ENCODE measurements around the gene ARPP21. TPM values are rescaled to one million over a fixed set of nuclear protein-coding genes. Genes with fewer than 3 reads are reported as not detected.

The ARPP21 gene
- total RNA-seq, 4 donors from 2014 or later = under 0.01 to 0.33 (median 0.13) TPM; not detected in 1

DNA sequence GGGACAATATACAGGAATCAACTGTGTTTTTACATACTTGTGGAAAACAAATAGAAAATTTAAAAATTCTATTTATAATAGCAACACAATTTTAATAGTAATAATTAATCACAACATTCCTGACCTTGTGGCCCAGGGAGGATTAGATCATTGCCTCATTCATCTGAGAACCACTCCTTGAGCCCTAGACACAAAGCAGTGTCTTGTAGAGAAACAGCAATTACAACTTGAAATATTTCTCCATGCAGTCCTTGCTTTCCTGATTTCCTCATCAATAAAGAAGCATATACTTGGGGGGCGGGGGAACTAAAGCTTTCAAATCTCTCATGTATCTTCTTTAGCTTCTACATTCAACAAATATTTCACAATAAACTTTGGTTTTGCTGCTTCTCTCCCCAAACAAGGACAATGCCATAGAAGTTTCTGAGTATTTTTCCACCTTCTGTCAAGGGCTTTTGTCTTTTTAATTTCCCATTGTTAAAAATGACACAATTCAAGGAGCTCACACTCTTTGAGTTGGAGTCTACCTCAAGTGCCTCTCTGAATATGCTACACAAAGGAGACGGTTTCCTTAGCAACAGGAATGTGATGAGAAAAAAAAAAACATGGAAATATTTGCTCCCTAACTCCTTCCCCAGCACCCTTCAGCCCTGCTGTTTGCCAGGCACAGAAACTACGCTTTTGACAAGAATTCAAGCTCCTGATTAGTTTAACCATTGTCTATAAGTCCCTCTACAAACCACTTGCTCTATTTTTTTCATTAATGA, 118.8 kb downstream of the ARPP21 start:
- no peak for TF ChIP-seq EP300 (IDR thresholded peaks at IDR 0.05)
- no peak for TF ChIP-seq POLR2A (IDR thresholded peaks at IDR 0.05; ENCODE audit: low read depth)
- no peak for TF ChIP-seq POLR2AphosphoS5 (IDR thresholded peaks at IDR 0.05)
- TF ChIP-seq, protein P1, sequence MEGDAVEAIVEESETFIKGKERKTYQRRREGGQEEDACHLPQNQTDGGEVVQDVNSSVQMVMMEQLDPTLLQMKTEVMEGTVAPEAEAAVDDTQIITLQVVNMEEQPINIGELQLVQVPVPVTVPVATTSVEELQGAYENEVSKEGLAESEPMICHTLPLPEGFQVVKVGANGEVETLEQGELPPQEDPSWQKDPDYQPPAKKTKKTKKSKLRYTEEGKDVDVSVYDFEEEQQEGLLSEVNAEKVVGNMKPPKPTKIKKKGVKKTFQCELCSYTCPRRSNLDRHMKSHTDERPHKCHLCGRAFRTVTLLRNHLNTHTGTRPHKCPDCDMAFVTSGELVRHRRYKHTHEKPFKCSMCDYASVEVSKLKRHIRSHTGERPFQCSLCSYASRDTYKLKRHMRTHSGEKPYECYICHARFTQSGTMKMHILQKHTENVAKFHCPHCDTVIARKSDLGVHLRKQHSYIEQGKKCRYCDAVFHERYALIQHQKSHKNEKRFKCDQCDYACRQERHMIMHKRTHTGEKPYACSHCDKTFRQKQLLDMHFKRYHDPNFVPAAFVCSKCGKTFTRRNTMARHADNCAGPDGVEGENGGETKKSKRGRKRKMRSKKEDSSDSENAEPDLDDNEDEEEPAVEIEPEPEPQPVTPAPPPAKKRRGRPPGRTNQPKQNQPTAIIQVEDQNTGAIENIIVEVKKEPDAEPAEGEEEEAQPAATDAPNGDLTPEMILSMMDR (IDR thresholded peaks at IDR 0.05) = no peak
- no peaks in the 10 kb centered on the region for H3K9me3 ChIP-seq
- H3K4me1 ChIP-seq = no peaks in the 10 kb centered on the region
- H3K36me3 ChIP-seq = no peaks in the 10 kb centered on the region
- intact Hi-C loops (cut with DNase I) = no loop called here
- DNase-seq (ENCODE audit: extremely low spot score) = no peak
- H3K4me3 ChIP-seq = no peak overlapping the region
- no peak overlapping the region for H3K27ac ChIP-seq (replicated peaks in 1 of 4)
- H3K27me3 ChIP-seq = peaks cover 0 to 3% (median 0%) of the 10 kb centered on the region in 4 donors
- 68% methylated on average over 3 of the region's 3 CpGs for WGBS

DNA sequence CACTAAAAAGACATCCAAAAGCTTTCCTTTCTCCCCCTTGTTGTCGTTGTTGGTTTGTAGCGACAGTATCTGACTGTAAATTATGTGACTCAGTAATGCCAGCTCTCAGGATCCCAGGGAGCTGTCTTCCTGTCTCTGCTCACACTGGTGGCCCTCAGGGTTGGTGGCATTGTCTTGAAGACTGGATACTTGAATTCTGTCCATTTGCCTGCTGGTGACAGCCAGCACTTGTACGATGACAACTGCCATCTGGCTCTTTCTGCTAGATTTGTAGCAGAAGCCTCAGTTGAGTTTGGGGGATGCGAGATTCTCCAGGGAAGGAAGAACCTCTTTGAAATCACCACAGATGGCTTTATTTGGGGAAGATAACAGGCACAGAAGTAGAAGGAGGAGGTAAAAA, 120.8 kb downstream of the ARPP21 start:
- 51% methylated on average over 4 of the region's 4 CpGs for WGBS
- H3K36me3 ChIP-seq = no peaks in the 10 kb centered on the region
- H3K27me3 ChIP-seq = peaks cover 0 to 3% (median 0%) of the 10 kb centered on the region in 4 donors
- no peak for DNase-seq (ENCODE audit: extremely low spot score)
- no peak overlapping the region for H3K27ac ChIP-seq (replicated peaks in 1 of 4)
- no peak for TF ChIP-seq POLR2A (IDR thresholded peaks at IDR 0.05; ENCODE audit: low read depth)
- TF ChIP-seq POLR2AphosphoS5 (IDR thresholded peaks at IDR 0.05) = no peak
- TF ChIP-seq, protein P1 (IDR thresholded peaks at IDR 0.05) = no peak
- TF ChIP-seq EP300 (IDR thresholded peaks at IDR 0.05) = no peak
- no peak overlapping the region for H3K4me3 ChIP-seq
- no peaks in the 10 kb centered on the region for H3K9me3 ChIP-seq
- no peaks in the 10 kb centered on the region for H3K4me1 ChIP-seq
- intact Hi-C loops (cut with DNase I) = no loop called here

DNA sequence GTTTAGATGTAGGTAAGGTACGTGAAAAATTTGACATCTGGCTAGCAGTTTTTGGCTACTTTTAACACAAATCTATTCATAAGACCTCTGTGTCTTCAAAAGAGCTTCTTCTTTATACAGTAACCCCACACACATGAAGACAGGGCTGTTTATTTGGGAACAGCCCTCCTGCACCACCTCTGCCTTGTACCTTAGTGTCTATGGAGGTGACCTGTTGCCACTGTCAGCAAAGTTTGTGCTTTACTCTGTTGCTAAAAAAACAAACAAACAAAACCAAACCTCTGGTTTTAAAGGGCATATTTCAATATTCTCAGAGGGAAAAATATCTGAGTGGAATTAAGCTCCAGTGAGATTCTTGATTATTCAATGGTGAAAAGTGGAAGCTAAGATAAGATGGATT, 122.0 kb downstream of the ARPP21 start:
- intact Hi-C loops (cut with DNase I) = no loop called here

DNA sequence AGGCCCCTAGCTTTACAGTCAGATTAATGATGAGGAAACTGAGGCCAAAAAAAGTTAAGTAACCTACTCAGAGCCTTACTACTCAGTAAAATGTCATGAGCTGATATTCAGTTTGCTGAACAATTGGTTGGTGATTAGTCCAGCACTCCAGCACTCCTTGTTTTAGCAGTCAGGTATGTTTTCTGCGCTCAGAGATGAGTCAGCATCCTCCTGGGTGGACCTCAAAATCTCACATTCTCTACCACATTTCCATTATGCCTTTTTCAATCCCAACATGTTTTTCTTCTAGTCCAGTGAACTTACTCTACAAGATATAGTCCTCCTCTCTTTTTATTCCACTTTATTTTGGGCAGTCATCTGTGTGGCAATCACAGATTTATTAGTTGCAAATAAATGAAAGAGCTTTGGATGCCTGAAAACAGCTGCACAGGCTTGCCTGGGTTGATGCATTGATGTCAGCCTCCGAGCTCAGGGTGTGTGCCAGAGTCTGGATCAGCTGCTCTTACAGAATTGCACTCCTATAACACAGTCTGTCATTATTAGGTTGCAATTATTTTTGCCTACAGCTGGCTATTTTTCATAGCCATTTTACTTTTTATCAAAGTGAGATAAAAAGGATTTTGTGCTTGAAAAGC, 133.2 kb downstream of the ARPP21 start:
- TF ChIP-seq, protein P1 (IDR thresholded peaks at IDR 0.05) = no peak
- TF ChIP-seq POLR2A (IDR thresholded peaks at IDR 0.05; ENCODE audit: low read depth) (no peak), POLR2AphosphoS5 (IDR thresholded peaks at IDR 0.05) (no peak), EP300 (IDR thresholded peaks at IDR 0.05) (no peak)
- no peaks in the 10 kb centered on the region for H3K4me1 ChIP-seq
- no peak overlapping the region for H3K27ac ChIP-seq (replicated peaks in 1 of 4)
- H3K9me3 ChIP-seq = no peaks in the 10 kb centered on the region
- H3K27me3 ChIP-seq = no peaks in the 10 kb centered on the region
- WGBS = 81% methylated on average over 2 of the region's 2 CpGs
- DNase-seq (ENCODE audit: extremely low spot score) = no peak
- H3K36me3 ChIP-seq = no peaks in the 10 kb centered on the region
- no peak overlapping the region for H3K4me3 ChIP-seq
- intact Hi-C loops (cut with DNase I) = no loop called here

More for the DNA sequence above, 122.0 kb downstream of the ARPP21 start:
- TF ChIP-seq POLR2A (IDR thresholded peaks at IDR 0.05; ENCODE audit: low read depth) (no peak), POLR2AphosphoS5 (IDR thresholded peaks at IDR 0.05) (no peak), EP300 (IDR thresholded peaks at IDR 0.05) (no peak)
- TF ChIP-seq, protein P1 (IDR thresholded peaks at IDR 0.05) = no peak
- no peak overlapping the region for H3K27ac ChIP-seq (replicated peaks in 1 of 4)
- WGBS = 67% methylated on average over 1 of the region's 1 CpG
- no peaks in the 10 kb centered on the region for H3K9me3 ChIP-seq
- peaks cover 0 to 3% (median 0%) of the 10 kb centered on the region in 4 donors for H3K27me3 ChIP-seq
- H3K4me3 ChIP-seq = no peak overlapping the region
- no peaks in the 10 kb centered on the region for H3K36me3 ChIP-seq
- no peaks in the 10 kb centered on the region for H3K4me1 ChIP-seq
- no peak for DNase-seq (ENCODE audit: extremely low spot score)
